Osteoblast (primary cell): ENCODE results near the gene SPIRE1. TPM values are rescaled to one million over a fixed set of nuclear protein-coding genes. Genes with fewer than 3 reads are reported as not detected.

ENCODE experiments used
- DNase-seq: peaks from one replicate; pipeline ENCODE4 v3.0.0; 2011; ENCODE audit warnings: low spot score, mixed read lengths; ENCODE audit not compliant: insufficient read length; ENCODE audit errors: missing footprints
- H2AFZ ChIP-seq: 2 replicates; pipeline ENCODE4 v1.6.0; 2011; ENCODE audit warnings: mild to moderate bottlenecking, low read length
- H3K27ac ChIP-seq: 2 replicates; pipeline ENCODE4 v1.5.1; 2011; ENCODE audit warnings: mild to moderate bottlenecking, low read depth, low read length, moderate library complexity
- H3K27me3 ChIP-seq: 2 replicates; pipeline ENCODE4 v1.6.0; 2012; ENCODE audit warnings: mild to moderate bottlenecking, control low read depth, inconsistent platforms, low read length, moderate library complexity; ENCODE audit not compliant: insufficient read depth
- H3K36me3 ChIP-seq: 2 replicates; pipeline ENCODE4 v1.5.1; 2011; ENCODE audit warnings: mild to moderate bottlenecking, low read length, control low read depth, moderate library complexity; ENCODE audit not compliant: insufficient read depth
- H3K4me1 ChIP-seq: 2 replicates; pipeline ENCODE4 v1.5.1; 2011; ENCODE audit warnings: mild to moderate bottlenecking, low read length, control low read depth, moderate library complexity; ENCODE audit not compliant: insufficient read depth
- H3K4me2 ChIP-seq: 2 replicates; pipeline ENCODE4 v1.6.0; 2011; ENCODE audit warnings: mild to moderate bottlenecking, low read length; ENCODE audit not compliant: insufficient read depth
- H3K4me3 ChIP-seq: fragments of 200-600 bp; sonication (generic); 3 replicates; pipeline ENCODE4 v1.5.1; 2012; ENCODE audit warnings: mild to moderate bottlenecking, low read length, inconsistent platforms; ENCODE audit not compliant: insufficient read depth
- H3K79me2 ChIP-seq: 2 replicates; pipeline ENCODE4 v1.6.0; 2012; ENCODE audit warnings: mild to moderate bottlenecking, low read length, control low read depth, inconsistent platforms; ENCODE audit not compliant: insufficient read depth
- H3K9me3 ChIP-seq: 2 replicates; pipeline ENCODE4 v1.5.1; 2011; ENCODE audit warnings: low read depth, low read length, control low read depth
- H4K20me1 ChIP-seq: 2 replicates; pipeline ENCODE4 v1.6.0; 2012; ENCODE audit warnings: mild to moderate bottlenecking, low read length, control low read depth; ENCODE audit not compliant: insufficient read depth
- total RNA-seq: library from RNA; depleted of rRNA; stranded (reverse); fragments of >200 nt; gene quantifications from 2 replicates; pipeline ENCODE4 v1.2.3, GENCODE V29; 2012
- TF ChIP-seq, protein P1 (sequence below): IDR thresholded peaks from 2 replicates; pipeline ENCODE4 v1.5.1; 2011; ENCODE audit warnings: mild to moderate bottlenecking, low read depth, low read length, moderate library complexity; ENCODE audit errors: extremely low read depth

The SPIRE1 gene
- total RNA-seq, 1 donor: 64.4 TPM

DNA sequence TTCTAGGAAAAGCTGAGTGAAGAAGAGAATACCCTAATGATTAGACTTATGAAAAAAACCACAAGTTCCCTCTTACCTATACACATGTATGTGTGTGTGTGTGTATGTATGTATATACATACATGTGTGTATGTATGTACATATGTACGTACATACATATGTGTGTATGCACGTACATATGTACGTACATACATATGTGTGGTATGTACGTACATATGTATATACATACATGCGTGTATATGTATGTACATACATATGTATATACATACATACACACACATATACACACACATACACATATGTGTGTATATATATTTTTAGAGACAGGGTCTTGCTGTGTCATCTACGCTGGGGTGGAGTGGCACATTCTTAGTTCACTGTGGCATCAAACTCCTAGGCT is 196.6 kb downstream of the SPIRE1 start:
- Histone ChIP-seq H3K9me3 (no peaks in the 10 kb centered on the region), H3K27me3 (no peaks in the 10 kb centered on the region), H3K36me3 (peaks cover 41% of the 10 kb centered on the region), H3K27ac (no peak overlapping the region), H2AFZ (no peak overlapping the region), H4K20me1 (no peaks in the 10 kb centered on the region), H3K4me1 (no peaks in the 10 kb centered on the region), H3K79me2 (no peaks in the 10 kb centered on the region), H3K4me2 (no peak overlapping the region), H3K4me3 (no peak overlapping the region)
- TF ChIP-seq, protein P1, sequence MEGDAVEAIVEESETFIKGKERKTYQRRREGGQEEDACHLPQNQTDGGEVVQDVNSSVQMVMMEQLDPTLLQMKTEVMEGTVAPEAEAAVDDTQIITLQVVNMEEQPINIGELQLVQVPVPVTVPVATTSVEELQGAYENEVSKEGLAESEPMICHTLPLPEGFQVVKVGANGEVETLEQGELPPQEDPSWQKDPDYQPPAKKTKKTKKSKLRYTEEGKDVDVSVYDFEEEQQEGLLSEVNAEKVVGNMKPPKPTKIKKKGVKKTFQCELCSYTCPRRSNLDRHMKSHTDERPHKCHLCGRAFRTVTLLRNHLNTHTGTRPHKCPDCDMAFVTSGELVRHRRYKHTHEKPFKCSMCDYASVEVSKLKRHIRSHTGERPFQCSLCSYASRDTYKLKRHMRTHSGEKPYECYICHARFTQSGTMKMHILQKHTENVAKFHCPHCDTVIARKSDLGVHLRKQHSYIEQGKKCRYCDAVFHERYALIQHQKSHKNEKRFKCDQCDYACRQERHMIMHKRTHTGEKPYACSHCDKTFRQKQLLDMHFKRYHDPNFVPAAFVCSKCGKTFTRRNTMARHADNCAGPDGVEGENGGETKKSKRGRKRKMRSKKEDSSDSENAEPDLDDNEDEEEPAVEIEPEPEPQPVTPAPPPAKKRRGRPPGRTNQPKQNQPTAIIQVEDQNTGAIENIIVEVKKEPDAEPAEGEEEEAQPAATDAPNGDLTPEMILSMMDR: no peak
- no peak for DNase-seq

DNA sequence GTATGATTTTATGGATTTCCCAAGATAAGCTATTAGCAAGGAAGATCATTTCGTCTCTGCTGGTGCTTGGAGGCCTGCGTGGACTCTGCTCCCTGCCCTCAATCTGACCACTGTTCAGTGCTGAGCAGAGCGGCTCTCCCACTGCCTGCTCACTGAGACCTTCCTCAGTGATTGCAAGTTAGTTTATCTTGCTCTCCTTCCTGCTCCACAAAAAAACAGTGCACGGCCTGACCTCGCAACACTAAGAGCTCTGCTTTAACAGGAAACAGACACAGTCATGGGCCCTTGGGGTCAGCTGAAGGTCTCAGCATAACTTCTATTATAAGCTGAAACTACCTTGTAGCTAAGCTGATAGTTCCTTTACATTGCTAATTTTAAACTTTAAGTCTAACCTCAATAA is 197.0 kb downstream of the SPIRE1 start:
- no peaks in the 10 kb centered on the region for H3K9me3 ChIP-seq
- H3K4me3 ChIP-seq: no peak overlapping the region
- no peak for DNase-seq
- no peaks in the 10 kb centered on the region for H3K4me1 ChIP-seq
- peaks cover 41% of the 10 kb centered on the region for H3K36me3 ChIP-seq
- no peaks in the 10 kb centered on the region for H4K20me1 ChIP-seq
- TF ChIP-seq, protein P1: no peak
- H2AFZ ChIP-seq: no peak overlapping the region
- H3K4me2 ChIP-seq: no peak overlapping the region
- no peaks in the 10 kb centered on the region for H3K79me2 ChIP-seq
- no peaks in the 10 kb centered on the region for H3K27me3 ChIP-seq
- H3K27ac ChIP-seq: no peak overlapping the region

DNA sequence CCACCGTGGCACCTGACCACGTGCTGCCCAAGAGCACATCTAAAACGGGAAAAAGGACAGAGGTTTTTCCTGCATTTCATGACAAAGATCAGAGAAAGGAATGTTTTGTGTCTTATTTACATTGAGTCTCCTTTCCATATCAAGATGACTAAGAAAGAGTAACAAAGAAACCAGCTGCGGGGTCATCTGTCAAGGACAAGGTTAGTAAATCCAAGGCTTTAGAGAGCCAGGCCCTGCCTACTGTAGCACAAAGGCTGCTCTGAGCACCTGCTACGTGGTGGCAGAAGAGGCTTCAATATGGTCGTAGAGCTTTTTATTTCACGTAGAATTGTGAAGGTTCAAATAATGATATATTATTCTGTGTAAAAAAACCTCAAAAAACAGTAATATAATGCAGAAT is 199.1 kb downstream of the SPIRE1 start:
- no peaks in the 10 kb centered on the region for H3K27me3 ChIP-seq
- TF ChIP-seq, protein P1: no peak
- no peak overlapping the region for H3K4me3 ChIP-seq
- H3K79me2 ChIP-seq: no peaks in the 10 kb centered on the region
- no peaks in the 10 kb centered on the region for H4K20me1 ChIP-seq
- H3K4me1 ChIP-seq: no peaks in the 10 kb centered on the region
- H2AFZ ChIP-seq: no peak overlapping the region
- no peak overlapping the region for H3K27ac ChIP-seq
- DNase-seq: no peak
- no peak overlapping the region for H3K4me2 ChIP-seq
- H3K9me3 ChIP-seq: no peaks in the 10 kb centered on the region
- peaks cover 42% of the 10 kb centered on the region for H3K36me3 ChIP-seq

DNA sequence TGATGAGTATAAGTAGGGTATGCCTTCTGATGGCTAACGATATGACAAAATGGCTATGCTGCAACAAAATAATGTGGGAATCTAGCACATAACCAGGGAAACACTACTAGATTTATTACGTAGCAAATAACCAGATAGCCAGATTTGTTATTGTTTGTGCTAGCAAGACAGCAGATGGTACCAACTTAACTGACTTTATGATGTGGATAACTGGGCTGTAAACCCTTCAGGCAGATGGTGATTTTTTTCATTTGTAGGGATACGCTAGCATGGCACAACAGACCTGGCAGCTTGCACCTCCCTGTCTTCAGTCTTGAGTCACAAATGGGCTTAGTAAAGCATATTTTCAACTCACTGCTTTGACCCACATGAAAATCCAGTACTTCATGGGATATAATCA is 201.5 kb downstream of the SPIRE1 start:
- Histone ChIP-seq H3K27me3 (no peaks in the 10 kb centered on the region), H3K36me3 (peaks cover 34% of the 10 kb centered on the region), H3K27ac (no peak overlapping the region), H3K4me2 (no peak overlapping the region), H3K4me3 (no peak overlapping the region), H4K20me1 (no peaks in the 10 kb centered on the region), H3K9me3 (no peaks in the 10 kb centered on the region), H3K4me1 (no peaks in the 10 kb centered on the region), H2AFZ (no peak overlapping the region), H3K79me2 (no peaks in the 10 kb centered on the region)
- TF ChIP-seq, protein P1: no peak
- no peak for DNase-seq
